HG02588 (cell line): ENCODE results near the gene CENPF.

Experiments used
- ATAC-seq: cut with Tn5 transposase; IDR thresholded peaks from one replicate; pipeline ENCODE4 v1.9.1; 2021; ENCODE audit warnings: mild to moderate bottlenecking, moderate library complexity; ENCODE audit not compliant: unreplicated experiment

Gene CENPF

DNA sequence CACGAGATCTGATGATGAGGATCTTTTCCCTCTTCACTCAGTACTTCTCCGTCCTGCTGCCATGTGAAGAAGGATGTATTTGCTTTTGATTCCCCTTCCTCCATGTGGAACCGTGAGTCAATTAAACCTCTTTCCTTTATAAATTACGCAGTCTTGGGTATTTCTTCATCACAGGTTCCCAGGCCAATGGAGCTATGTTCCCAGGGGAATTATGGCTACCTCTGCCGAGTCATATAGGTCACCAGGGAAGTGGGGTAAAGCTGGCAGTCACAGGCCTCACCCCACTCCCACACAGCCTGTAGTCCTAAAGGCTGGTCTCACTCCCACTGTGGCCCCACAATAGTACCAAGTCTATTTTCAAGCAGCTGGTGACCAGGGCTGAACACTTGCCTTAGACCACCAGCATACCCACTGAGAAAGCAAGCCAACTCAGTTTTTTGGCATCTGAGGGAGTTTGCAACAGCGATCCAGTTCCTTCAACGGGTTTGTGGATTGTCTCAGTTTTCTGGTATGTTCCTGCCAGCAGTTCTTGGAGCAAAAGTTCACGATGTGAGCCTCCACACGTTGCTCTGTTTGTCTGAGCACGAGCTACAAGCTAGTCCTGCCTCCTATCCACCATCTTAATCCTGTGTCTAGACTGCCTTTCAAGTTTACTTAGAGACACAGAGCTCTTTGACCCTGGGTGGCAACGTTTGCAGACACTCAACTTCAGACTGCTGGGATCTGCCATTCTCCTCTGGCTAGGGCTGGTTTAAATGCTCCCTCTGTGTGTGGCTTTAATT lies 104.5 kb downstream of the CENPF start:
- ATAC-seq, result no peak

DNA sequence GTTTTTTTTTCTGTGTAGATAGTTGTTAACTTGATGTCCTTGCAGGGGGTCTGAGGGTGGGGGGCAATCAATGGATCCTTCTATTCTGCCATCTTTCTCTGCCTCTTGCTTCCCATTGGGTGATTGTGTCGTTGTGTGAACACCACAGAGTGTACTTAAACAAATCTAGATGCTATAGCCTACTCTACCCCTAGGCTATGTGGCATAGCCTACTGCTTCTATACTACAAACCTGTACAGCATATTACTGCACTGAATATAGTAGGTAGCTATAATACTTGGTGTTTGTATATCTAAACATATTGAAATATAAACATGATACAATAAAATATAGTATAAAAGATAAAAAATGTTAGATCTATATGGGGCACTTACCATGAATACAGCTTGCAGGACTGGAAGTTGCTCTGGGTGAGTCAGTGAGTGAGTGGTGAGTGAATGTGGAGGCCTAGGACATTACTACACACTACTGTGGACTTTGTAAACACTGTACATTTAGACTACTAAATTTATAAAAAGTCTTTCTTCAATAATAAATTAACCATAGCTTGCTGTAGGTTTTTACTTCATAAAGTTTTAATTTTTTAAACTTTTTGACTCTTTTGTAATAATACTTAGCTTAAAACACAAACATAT lies 105.4 kb downstream of the CENPF start:
- no peak for ATAC-seq

DNA sequence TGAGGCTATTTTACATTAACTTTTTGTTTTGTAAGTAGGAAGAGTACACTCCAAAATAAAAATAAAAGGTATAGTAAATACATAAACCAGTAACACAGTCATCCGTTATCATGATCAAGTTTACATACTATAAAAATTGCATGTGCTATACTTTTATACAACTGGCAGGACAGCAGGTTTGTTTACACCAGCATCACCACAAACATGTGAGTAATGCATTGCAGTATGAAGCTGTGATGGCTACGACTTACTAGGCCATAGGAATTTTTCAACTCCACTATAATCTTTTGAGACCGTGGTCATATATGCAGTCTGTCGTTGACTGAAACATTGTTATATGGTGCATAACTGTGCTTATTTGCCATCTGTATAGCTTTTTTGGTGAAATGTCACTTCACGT lies 106.2 kb downstream of the CENPF start:
- no peak for ATAC-seq

DNA sequence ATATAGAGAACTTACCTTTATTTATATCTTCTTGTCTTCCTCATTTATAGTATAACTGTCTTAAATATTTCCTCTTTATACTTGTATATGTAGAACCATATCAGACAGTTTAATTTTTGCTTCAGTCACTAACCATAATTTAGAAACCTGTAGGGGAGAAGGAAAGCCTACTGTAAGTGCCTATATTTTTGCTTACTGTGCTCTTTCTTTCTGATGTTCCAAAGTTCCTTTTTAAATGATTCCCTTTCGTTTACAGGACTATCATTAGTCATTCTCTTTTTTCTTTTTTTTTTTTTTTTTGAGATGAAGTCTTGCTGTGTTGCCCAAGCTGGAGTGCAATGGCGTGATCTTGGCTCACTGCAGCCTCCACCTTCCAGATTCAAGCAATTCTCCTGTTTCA lies 109.7 kb downstream of the CENPF start:
- ATAC-seq, result no peak
